Suprapubic skin (tissue), 4 donors: ENCODE data around the gene MT2A. TPM values are rescaled to one million over a fixed set of nuclear protein-coding genes. Genes with fewer than 3 reads are reported as not detected.

Experiments
- DNase-seq, 2 donors: peaks; one replicate each; pipeline ENCODE4 v3.0.0-alpha.2; 2019; ENCODE audit warnings: low spot score in 2 of 2
- H3K27ac ChIP-seq: fragments of 200-600 bp; sonication (generic); one replicate; pipeline ENCODE4 v1.5.1; 2019
- H3K27me3 ChIP-seq: fragments of 200-600 bp; sonication (generic); one replicate; pipeline ENCODE4 v1.5.1; 2019
- H3K36me3 ChIP-seq: fragments of 200-600 bp; sonication (generic); one replicate; pipeline ENCODE4 v1.5.1; 2019
- H3K4me1 ChIP-seq: fragments of 200-600 bp; sonication (generic); one replicate; pipeline ENCODE4 v1.5.1; 2019
- H3K4me3 ChIP-seq: fragments of 200-600 bp; sonication (generic); one replicate; pipeline ENCODE4 v1.5.1; 2019; ENCODE audit warnings: mild to moderate bottlenecking
- H3K9me3 ChIP-seq: fragments of 200-600 bp; sonication (generic); one replicate; pipeline ENCODE4 v1.5.1; 2019
- EP300 ChIP-seq: sonication (generic); formaldehyde crosslinking; IDR thresholded peaks from one replicate; pipeline ENCODE4 v1.6.1; 2017; ENCODE audit warnings: antibody characterized with exemption
- POLR2A ChIP-seq, 2 donors: fragments of 450-650 bp; IDR thresholded peaks; one replicate each; pipeline ENCODE4 v1.6.1; 2017; ENCODE audit warnings: antibody characterized with exemption in 2 of 2, mild to moderate bottlenecking in 2 of 2, moderate library complexity in 2 of 2
- POLR2AphosphoS5 ChIP-seq, 3 donors: sonication (generic); formaldehyde crosslinking; IDR thresholded peaks; one replicate each; pipeline ENCODE4 v1.6.1; 2017; ENCODE audit warnings: antibody characterized with exemption in 3 of 3
- WGBS: methylation state at CpG from one replicate; pipeline ENCODE4 v1.1.5; 2018; 5-methylcytosine and 5-hydroxymethylcytosine counted together
- total RNA-seq, 4 donors: library from RNA; depleted of rRNA; stranded (reverse); fragments of >200 nt; gene quantifications; one replicate each; pipeline ENCODE4 v1.1.0, GENCODE V29; 2016
- TF ChIP-seq, protein P1 (sequence below), 2 donors: fragments of 200-600 bp in 1 of 2; fragments of 450-650 bp in 1 of 2; sonication (generic) in 1 of 2; IDR thresholded peaks; one replicate each; pipeline ENCODE4 v1.5.1; 2016 to 2019; ENCODE audit warnings: antibody characterized with exemption in 2 of 2, mild to moderate bottlenecking in 1 of 2, moderate library complexity in 1 of 2

MT2A gene
- total RNA-seq, 4 donors from 2014 or later: 375 to 1,014 (median 463) TPM

GRCh38 chr16:56637814-56638750 lies 29.7 kb downstream of the MT2A start, which contains the start of gene MT1A:
Gene MT1A, plus strand, starts transcription at chr16:56638666. Its CDS starts 73 bp downstream, at chr16:56638739.
- no peaks in the 10 kb centered on the region for H3K9me3 ChIP-seq
- H3K27ac ChIP-seq: peak within 1 kb of the TSS; percentile 74
- peak within 1 kb of the TSS; percentile 47 for H3K4me3 ChIP-seq
- peaks cover 42% of the 10 kb centered on the region for H3K27me3 ChIP-seq
- TF ChIP-seq, protein P1, sequence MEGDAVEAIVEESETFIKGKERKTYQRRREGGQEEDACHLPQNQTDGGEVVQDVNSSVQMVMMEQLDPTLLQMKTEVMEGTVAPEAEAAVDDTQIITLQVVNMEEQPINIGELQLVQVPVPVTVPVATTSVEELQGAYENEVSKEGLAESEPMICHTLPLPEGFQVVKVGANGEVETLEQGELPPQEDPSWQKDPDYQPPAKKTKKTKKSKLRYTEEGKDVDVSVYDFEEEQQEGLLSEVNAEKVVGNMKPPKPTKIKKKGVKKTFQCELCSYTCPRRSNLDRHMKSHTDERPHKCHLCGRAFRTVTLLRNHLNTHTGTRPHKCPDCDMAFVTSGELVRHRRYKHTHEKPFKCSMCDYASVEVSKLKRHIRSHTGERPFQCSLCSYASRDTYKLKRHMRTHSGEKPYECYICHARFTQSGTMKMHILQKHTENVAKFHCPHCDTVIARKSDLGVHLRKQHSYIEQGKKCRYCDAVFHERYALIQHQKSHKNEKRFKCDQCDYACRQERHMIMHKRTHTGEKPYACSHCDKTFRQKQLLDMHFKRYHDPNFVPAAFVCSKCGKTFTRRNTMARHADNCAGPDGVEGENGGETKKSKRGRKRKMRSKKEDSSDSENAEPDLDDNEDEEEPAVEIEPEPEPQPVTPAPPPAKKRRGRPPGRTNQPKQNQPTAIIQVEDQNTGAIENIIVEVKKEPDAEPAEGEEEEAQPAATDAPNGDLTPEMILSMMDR (IDR thresholded peaks at IDR 0.05): no peak
- TF ChIP-seq POLR2AphosphoS5 (IDR thresholded peaks at IDR 0.05) (peak in 1 of 3 donors; percentile 66), EP300 (no peak), POLR2A (IDR thresholded peaks at IDR 0.05) (peak in 1 of 2 donors; percentile 63)
- peaks cover 34% of the 10 kb centered on the region for H3K4me1 ChIP-seq
- WGBS: 30% methylated on average over 39 of the region's 68 CpGs
- DNase-seq: peak; percentile 88 to 91
- no peaks in the 10 kb centered on the region for H3K36me3 ChIP-seq

DNA sequence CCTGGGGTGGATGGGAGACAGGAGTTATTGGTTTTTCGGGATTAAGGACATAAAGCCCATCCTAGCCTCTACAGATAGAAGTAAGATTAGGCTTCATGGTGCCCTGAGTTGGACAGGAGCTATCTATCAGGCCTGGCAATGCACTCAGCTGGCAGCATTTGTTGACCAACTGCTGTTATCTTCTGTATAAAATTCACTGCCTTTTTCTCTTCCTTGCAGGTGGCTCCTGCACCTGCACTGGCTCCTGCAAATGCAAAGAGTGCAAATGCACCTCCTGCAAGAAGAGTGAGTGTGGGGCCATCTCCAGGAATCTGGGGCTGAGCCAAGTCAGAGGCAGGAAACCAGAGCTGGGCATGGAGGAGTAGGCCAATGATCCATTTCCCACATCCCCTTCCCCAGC lies 30.7 kb downstream of the MT2A start:
- DNase-seq: no peak
- H3K4me1 ChIP-seq: peaks cover 40% of the 10 kb centered on the region

DNA sequence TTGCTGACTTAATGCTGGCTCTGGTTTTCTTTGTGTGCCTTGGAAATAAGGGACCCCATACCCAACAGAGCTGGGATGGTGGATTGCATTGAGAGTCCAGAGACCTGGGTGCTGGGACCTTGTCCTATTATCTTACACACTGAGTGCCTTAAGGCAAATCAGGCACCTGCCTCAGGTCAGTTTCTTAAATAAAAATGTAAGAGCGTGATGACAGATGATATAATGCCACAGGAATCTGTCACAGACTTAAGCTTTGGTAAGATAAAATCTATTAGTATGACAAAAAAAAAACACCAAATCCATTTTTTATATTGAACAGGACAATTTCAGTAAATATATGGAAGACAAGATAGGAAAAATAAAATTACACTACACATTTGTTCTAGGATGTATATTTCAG lies 31.7 kb downstream of the MT2A start:
- peaks cover 34% of the 10 kb centered on the region for H3K27me3 ChIP-seq

More for the DNA sequence above, 30.7 kb downstream of the MT2A start:
- H3K4me3 ChIP-seq: no peak overlapping the region
- no peaks in the 10 kb centered on the region for H3K9me3 ChIP-seq
- 90% methylated on average over 1 of the region's 1 CpG for WGBS
- no peaks in the 10 kb centered on the region for H3K36me3 ChIP-seq
- TF ChIP-seq, protein P1 (IDR thresholded peaks at IDR 0.05): no peak
- TF ChIP-seq POLR2A (IDR thresholded peaks at IDR 0.05) (no peak), POLR2AphosphoS5 (IDR thresholded peaks at IDR 0.05) (no peak), EP300 (no peak)
- peak overlapping the region; percentile 74 for H3K27ac ChIP-seq
- H3K27me3 ChIP-seq: peaks cover 42% of the 10 kb centered on the region

GRCh38 chr16:56641166-56641565 lies 32.8 kb downstream of the MT2A start:
- Histone ChIP-seq H3K9me3 (no peaks in the 10 kb centered on the region), H3K36me3 (no peaks in the 10 kb centered on the region), H3K27me3 (peaks cover 25% of the 10 kb centered on the region), H3K27ac (no peak overlapping the region), H3K4me1 (peaks cover 31% of the 10 kb centered on the region), H3K4me3 (no peak overlapping the region)
- TF ChIP-seq POLR2A (IDR thresholded peaks at IDR 0.05) (no peak), POLR2AphosphoS5 (IDR thresholded peaks at IDR 0.05) (no peak), EP300 (no peak)
- TF ChIP-seq, protein P1 (IDR thresholded peaks at IDR 0.05): no peak
- no peak for DNase-seq
- 65% methylated on average over 2 of the region's 2 CpGs for WGBS

More for the DNA sequence above, 31.7 kb downstream of the MT2A start:
- no peak overlapping the region for H3K4me3 ChIP-seq
- H3K36me3 ChIP-seq: no peaks in the 10 kb centered on the region
- H3K4me1 ChIP-seq: peaks cover 38% of the 10 kb centered on the region
- H3K9me3 ChIP-seq: no peaks in the 10 kb centered on the region
- 82% methylated on average over 1 of the region's 1 CpG for WGBS
- TF ChIP-seq, protein P1 (IDR thresholded peaks at IDR 0.05): no peak
- no peak for TF ChIP-seq EP300
- no peak for TF ChIP-seq POLR2AphosphoS5 (IDR thresholded peaks at IDR 0.05)
- DNase-seq: no peak
- no peak overlapping the region for H3K27ac ChIP-seq

- Histone ChIP-seq H3K27me3 (peaks cover 22% of the 10 kb centered on the region), H3K4me3 (peak overlapping the region; percentile 41), H3K36me3 (no peaks in the 10 kb centered on the region), H3K27ac (peak overlapping the region; percentile 62), H3K9me3 (no peaks in the 10 kb centered on the region), H3K4me1 (peaks cover 27% of the 10 kb centered on the region)
- no peak for TF ChIP-seq EP300
- no peak for TF ChIP-seq POLR2A (IDR thresholded peaks at IDR 0.05)
- TF ChIP-seq POLR2AphosphoS5 (IDR thresholded peaks at IDR 0.05): peak in 1 of 3 donors; percentile 60
- TF ChIP-seq, protein P1 (IDR thresholded peaks at IDR 0.05): peak; percentile 18 to 21
- 22% methylated on average over 33 of the region's 42 CpGs for WGBS
- DNase-seq: peak in 1 of 2 donors; percentile 88
Observed at GRCh38 chr16:56643080-56643778, 34.8 kb downstream of the MT2A start.
